ENCODE data around the gene INA. TPM values are rescaled to one million over a fixed set of nuclear protein-coding genes. Genes with fewer than 3 reads are reported as not detected.

INA gene
- total RNA-seq, 2 donors from 2014 or later = 0.44 to 1.4 TPM

GRCh38 chr10:103281753-103282152, 4.8 kb downstream of the INA start:
- Histone ChIP-seq H3K27me3 (peaks cover 36% of the 10 kb centered on the region), H3K4me3 (no peak overlapping the region)

GRCh38 chr10:103282961-103283360, 6.0 kb downstream of the INA start:
- no peak overlapping the region for H3K4me3 ChIP-seq
- H3K27me3 ChIP-seq = peaks cover 24% of the 10 kb centered on the region
- no peak overlapping the region for H3K27ac ChIP-seq
- H3K9me3 ChIP-seq = no peaks in the 10 kb centered on the region
- no peaks in the 10 kb centered on the region for H3K4me1 ChIP-seq
- no peak for TF ChIP-seq CTCF (IDR thresholded peaks at IDR 0.05)
- H3K9ac ChIP-seq (ENCODE audit: low read depth in 2 of 2, low read length in 2 of 2) = no peak overlapping the region
- H3K36me3 ChIP-seq = no peaks in the 10 kb centered on the region
- intact Hi-C loops (cut with DNase I) = no loop called here
- no peak for DNase-seq

More at GRCh38 chr10:103281753-103282152, 4.8 kb downstream of the INA start:
- Histone ChIP-seq H3K4me1 (no peaks in the 10 kb centered on the region), H3K9me3 (no peaks in the 10 kb centered on the region), H3K36me3 (no peaks in the 10 kb centered on the region), H3K27ac (no peak overlapping the region), H3K9ac (ENCODE audit: low read depth in 2 of 2, low read length in 2 of 2) (no peak overlapping the region)
- TF ChIP-seq CTCF (IDR thresholded peaks at IDR 0.05) = no peak
- intact Hi-C loops (cut with DNase I) = no loop called here
- no peak for DNase-seq

GRCh38 chr10:103284170-103284569, 7.2 kb downstream of the INA start:
- Histone ChIP-seq H3K9ac (ENCODE audit: low read depth in 2 of 2, low read length in 2 of 2) (no peak overlapping the region), H3K4me1 (no peaks in the 10 kb centered on the region), H3K9me3 (no peaks in the 10 kb centered on the region), H3K4me3 (no peak overlapping the region), H3K27me3 (peaks cover 18% of the 10 kb centered on the region), H3K27ac (no peak overlapping the region), H3K36me3 (no peaks in the 10 kb centered on the region)
- intact Hi-C loops (cut with DNase I) = no loop called here
- TF ChIP-seq CTCF (IDR thresholded peaks at IDR 0.05) = no peak
- no peak for DNase-seq

GRCh38 chr10:103287992-103288391, 11.1 kb downstream of the INA start:
- Histone ChIP-seq H3K4me1 (no peaks in the 10 kb centered on the region), H3K27ac (no peak overlapping the region), H3K9ac (ENCODE audit: low read depth in 2 of 2, low read length in 2 of 2) (no peak overlapping the region), H3K9me3 (no peaks in the 10 kb centered on the region), H3K4me3 (no peak overlapping the region), H3K36me3 (no peaks in the 10 kb centered on the region), H3K27me3 (no peaks in the 10 kb centered on the region)
- no peak for DNase-seq
- intact Hi-C loops (cut with DNase I) = no loop called here
- TF ChIP-seq CTCF (IDR thresholded peaks at IDR 0.05) = no peak

- Histone ChIP-seq H3K9ac (ENCODE audit: low read depth in 2 of 2, low read length in 2 of 2) (no peak overlapping the region), H3K36me3 (no peaks in the 10 kb centered on the region), H3K27ac (no peak overlapping the region), H3K4me1 (no peaks in the 10 kb centered on the region), H3K27me3 (no peaks in the 10 kb centered on the region), H3K4me3 (no peak overlapping the region), H3K9me3 (no peaks in the 10 kb centered on the region)
- intact Hi-C loops (cut with DNase I) = no loop called here
- no peak for DNase-seq
- no peak for TF ChIP-seq CTCF (IDR thresholded peaks at IDR 0.05)
Measured at GRCh38 chr10:103291588-103291987, 14.7 kb downstream of the INA start.

All from colonic mucosa (tissue), 4 donors.